K562 (cell line): Measurements from ENCODE around the gene RABL6. TPM values are rescaled to one million over a fixed set of nuclear protein-coding genes. Genes with fewer than 3 reads are reported as not detected.
"Not testable (repeated sequence)": the region's sequence is repeated elsewhere in the genome, so short reads cannot be mapped to it uniquely, and the experiment has no call there.

Experiments
- ATAC-seq: fragments of 200-7000 bp; cut with Tn5 transposase; 3 replicates; pipeline ENCODE4 v1.9.1; 2020; ENCODE audit warnings: moderate library complexity
- BruUV-seq: library from RNA; stranded (reverse); fragments of 400-500 nt; replicated peaks from 2 replicates; lab custom pipeline; 2021; lab: Mats Ljungman, UMichigan
- CTCF ChIA-PET: fragments of 300-600 bp; formaldehyde crosslinking; extraction: SDS; loops from one replicate; lab custom pipeline; 2021; ENCODE audit warnings: low intra/inter-chr PET ratio; lab: Yijun Ruan, JAX
- POLR2A ChIA-PET: fragments of 300-600, 350-650 bp; sonication (Branson Sonifier 250); formaldehyde crosslinking; extraction: SDS; loops from one replicate; lab custom pipeline; 2021; ENCODE audit warnings: antibody characterized with exemption, inconsistent platforms; lab: Yijun Ruan, JAX
- DNase-seq, 4 experiments: peaks; one replicate each; pipeline versions ENCODE4 v3.0.0 to v3.0.0-alpha.2; 2011 to 2018; ENCODE audit warnings: low spot score in 3 of 4, mixed read lengths in 3 of 4; ENCODE audit errors: extremely low read depth in 1 of 4
- FAIRE-seq: peaks from 2 replicates; lab custom pipeline; 2011; peaks lifted over from hg19 to GRCh38; lab: Jason Lieb, UNC
- H2AFZ ChIP-seq: 2 replicates; pipeline ENCODE4 v1.6.0; 2011; ENCODE audit warnings: low read depth, low read length, control low read depth, inconsistent platforms
- H3K27ac ChIP-seq: fragments of 200-600 bp; 3 replicates; pipeline ENCODE4 v1.8.0; 2011; ENCODE audit warnings: low read depth, mild to moderate bottlenecking, control low read depth, inconsistent platforms, low read length, moderate library complexity, mixed read lengths; ENCODE audit errors: extremely low read depth
- H3K27me3 ChIP-seq, 2 experiments: fragments of 300-600 bp in 1 of 2; 2 replicates in 1 of 2; 3 replicates in 1 of 2; pipeline versions ENCODE4 v1.6.0 to v1.8.0; 2011; ENCODE audit warnings: inconsistent platforms in 2 of 2, low read length in 2 of 2, mild to moderate bottlenecking in 1 of 2, mixed read lengths in 1 of 2, moderate library complexity in 1 of 2; ENCODE audit not compliant: control insufficient read depth in 2 of 2, insufficient read depth in 2 of 2
- H3K36me3 ChIP-seq: fragments of 300-600 bp; 3 replicates; pipeline ENCODE4 v1.8.0; 2011; ENCODE audit warnings: mild to moderate bottlenecking, low read length, inconsistent platforms; ENCODE audit not compliant: control insufficient read depth, insufficient read depth
- H3K4me1 ChIP-seq, 2 experiments: fragments of 200-600 bp in 1 of 2; replicated peaks in 1 of 2; 2 replicates in 1 of 2; 3 replicates in 1 of 2; pipeline versions ENCODE4 v1.5.1 to v1.8.0; 2011; ENCODE audit warnings: inconsistent platforms in 2 of 2, low read length in 2 of 2, mild to moderate bottlenecking in 1 of 2, mixed read lengths in 1 of 2, moderate library complexity in 1 of 2; ENCODE audit not compliant: control insufficient read depth in 2 of 2, insufficient read depth in 2 of 2
- H3K4me2 ChIP-seq: 2 replicates; pipeline ENCODE4 v1.6.1; 2011; ENCODE audit warnings: low read length, control low read depth, inconsistent platforms, mixed read lengths; ENCODE audit not compliant: insufficient read depth
- H3K4me3 ChIP-seq: fragments of 200-600 bp; sonication (generic), shearing (Covaris generic); 2 replicates; pipeline ENCODE4 v1.5.1; 2016; ENCODE audit warnings: control low read depth, inconsistent platforms
- H3K79me2 ChIP-seq: fragments of 200-600 bp; 3 replicates; pipeline ENCODE4 v1.8.0; 2011; ENCODE audit warnings: low read length, inconsistent platforms; ENCODE audit not compliant: control insufficient read depth, insufficient read depth
- H3K9ac ChIP-seq, 2 experiments: 2 replicates each; pipeline versions ENCODE4 v1.6.0 to v1.6.1; 2011; ENCODE audit warnings: low read depth in 2 of 2, low read length in 2 of 2, control low read depth in 1 of 2, inconsistent platforms in 1 of 2, mild to moderate bottlenecking in 1 of 2, mixed read lengths in 1 of 2; ENCODE audit not compliant: insufficient read depth in 1 of 2
- H3K9me1 ChIP-seq: one replicate; pipeline ENCODE4 v1.6.0; 2011; ENCODE audit warnings: inconsistent platforms, mild to moderate bottlenecking, low read length, moderate library complexity; ENCODE audit not compliant: control insufficient read depth, insufficient read depth
- H3K9me3 ChIP-seq: replicated peaks from 2 replicates; pipeline ENCODE4 v1.5.1; 2011; ENCODE audit warnings: low read depth, low read length, inconsistent platforms; ENCODE audit not compliant: control insufficient read depth, insufficient read depth
- H4K20me1 ChIP-seq: replicated peaks from 2 replicates; pipeline ENCODE4 v1.6.1; 2011; ENCODE audit warnings: low read length, inconsistent platforms, mixed read lengths; ENCODE audit not compliant: control insufficient read depth, insufficient read depth
- BACH1 ChIP-seq: fragments of 200-800 bp; sonication (Bioruptor generic); IDR thresholded peaks from 2 replicates; pipeline ENCODE4 v1.6.1; 2016; ENCODE audit warnings: missing genetic modification characterization, missing compliant biosample characterization
- CBFA2T2 ChIP-seq: fragments of 450-650 bp; conservative IDR thresholded peaks from 2 replicates; pipeline ENCODE4 v1.6.1; 2017; ENCODE audit warnings: mild to moderate bottlenecking
- CBFA2T3 ChIP-seq: fragments of 450-650 bp; IDR thresholded peaks from 2 replicates; pipeline ENCODE4 v1.6.1; 2017
- ILF3 ChIP-seq: fragments of 450-650 bp; IDR thresholded peaks from 2 replicates; pipeline ENCODE4 v1.6.1; 2018; ENCODE audit warnings: antibody characterized with exemption, mild to moderate bottlenecking, moderate library complexity, borderline replicate concordance
- KAT7 ChIP-seq: sonication (generic); formaldehyde crosslinking; IDR thresholded peaks from 2 replicates; pipeline ENCODE4 v1.8.0; 2022; ENCODE audit warnings: missing genetic modification reagents, mild to moderate bottlenecking, borderline replicate concordance
- MTA3 ChIP-seq: fragments of 450-650 bp; formaldehyde crosslinking; IDR thresholded peaks from 2 replicates; pipeline ENCODE4 v1.6.1; 2017; ENCODE audit warnings: mild to moderate bottlenecking, borderline replicate concordance
- NFIC ChIP-seq: fragments of 450-650 bp; IDR thresholded peaks from 2 replicates; pipeline ENCODE4 v1.6.1; 2017; ENCODE audit warnings: mild to moderate bottlenecking, inconsistent platforms
- SUPT5H ChIP-seq: fragments of 450-650 bp; IDR thresholded peaks from 2 replicates; pipeline ENCODE4 v1.6.1; 2016
- TAF7 ChIP-seq: fragments of 450-650 bp; IDR thresholded peaks from 2 replicates; pipeline ENCODE4 v1.6.1; 2016; ENCODE audit warnings: missing genetic modification characterization, missing compliant biosample characterization
- TBL1XR1 ChIP-seq, 2 experiments: IDR thresholded peaks; 2 replicates each; pipeline ENCODE4 v1.6.1; 2012; ENCODE audit warnings: improper control_type of control experiment in 2 of 2, low read length in 2 of 2, mild to moderate bottlenecking in 1 of 2
- TCF3 ChIP-seq: sonication (generic); formaldehyde crosslinking; IDR thresholded peaks from 2 replicates; pipeline ENCODE4 v1.4.0; 2020; ENCODE audit warnings: mild to moderate bottlenecking, missing genetic modification reagents
- TEAD1 ChIP-seq, 2 experiments: fragments of 450-650 bp in 1 of 2; sonication (generic) in 1 of 2; formaldehyde crosslinking; IDR thresholded peaks; 2 replicates each; pipeline versions ENCODE4 v1.4.0 to v1.8.0; 2020 to 2022; ENCODE audit warnings: mild to moderate bottlenecking in 2 of 2, missing genetic modification reagents in 1 of 2
- TEAD4 ChIP-seq, 2 experiments: sonication (generic) in 1 of 2; formaldehyde crosslinking in 1 of 2; IDR thresholded peaks; 2 replicates each; pipeline versions ENCODE4 v1.6.1 to v1.8.0; 2012 to 2022; ENCODE audit warnings: borderline replicate concordance in 1 of 2, inconsistent platforms in 1 of 2, low read length in 1 of 2, mild to moderate bottlenecking in 1 of 2, missing genetic modification reagents in 1 of 2
- THRAP3 ChIP-seq: fragments of 450-650 bp; IDR thresholded peaks from 2 replicates; pipeline ENCODE4 v1.6.1; 2016; ENCODE audit warnings: mild to moderate bottlenecking, inconsistent platforms, borderline replicate concordance
- ZEB2 ChIP-seq: fragments of 450-650 bp; IDR thresholded peaks from 2 replicates; pipeline ENCODE4 v1.6.1; 2016
- ZNF583 ChIP-seq: fragments of 250-450 bp; sonication (Bioruptor Pico); IDR thresholded peaks from 2 replicates; pipeline ENCODE4 v1.4.0; 2020
- WGBS: fragments of 100-300 bp; shearing (Covaris generic); methylation state at CpG from one replicate; pipeline ENCODE4 v1.1.6; 2016; ENCODE audit warnings: low coverage, mixed read lengths; ENCODE audit not compliant: insufficient coverage; ENCODE audit errors: missing lambda C conversion rate; 5-methylcytosine and 5-hydroxymethylcytosine counted together
- in situ Hi-C: fragments of 300-500 bp; cut with MboI; formaldehyde crosslinking; loops from 4 replicates; pipeline ENCODE4 v1.15.0; 2018; ENCODE audit warnings: inconsistent platforms, mixed read lengths
- intact Hi-C: fragments of 100-400 bp; cut with micrococcal nuclease; formaldehyde crosslinking; loops from 2 replicates; pipeline ENCODE4 v1.14.2; 2022
- polyA plus RNA-seq, 8 experiments: library from polyadenylated mRNA; depleted of rRNA in 4 of 8; stranded (reverse) in 5 of 8; unstranded in 3 of 8; fragments of >200 nt; fragmentation: Nextera tagmentation in 2 of 8; fragmentation: Illumina TruSeq in 1 of 8; extraction: Ambion mirVana in 2 of 8; extraction: Trizol in 1 of 8; gene quantifications; 2 replicates each; pipeline versions ENCODE4 v1.2.1 to v1.2.3, GENCODE V29; 2011 to 2014; ENCODE audit warnings: inconsistent platforms in 1 of 8, missing spikeins in 1 of 8
- total RNA-seq, 7 experiments: library from RNA; depleted of rRNA in 6 of 7; stranded (reverse); fragments of >200 nt in 6 of 7; fragmentation: Illumina TruSeq in 2 of 7; extraction: Trizol in 2 of 7; gene quantifications; 2 replicates each; pipeline versions ENCODE4 v1.2.1 to v1.2.3, GENCODE V29; 2011 to 2021; ENCODE audit warnings: low replicate concordance in 1 of 7
- TF ChIP-seq, protein P1 (sequence below): fragments of 450-650 bp; IDR thresholded peaks from 2 replicates; pipeline ENCODE4 v1.6.1; 2018; ENCODE audit not compliant: partially characterized antibody

The RABL6 gene
- total and polyA plus RNA-seq, 9 of the 15 experiments (the other 6 are each of a cell fraction or from before 2014, with no cell fraction given), result 5.6 to 181 (median 84.5) TPM

DNA sequence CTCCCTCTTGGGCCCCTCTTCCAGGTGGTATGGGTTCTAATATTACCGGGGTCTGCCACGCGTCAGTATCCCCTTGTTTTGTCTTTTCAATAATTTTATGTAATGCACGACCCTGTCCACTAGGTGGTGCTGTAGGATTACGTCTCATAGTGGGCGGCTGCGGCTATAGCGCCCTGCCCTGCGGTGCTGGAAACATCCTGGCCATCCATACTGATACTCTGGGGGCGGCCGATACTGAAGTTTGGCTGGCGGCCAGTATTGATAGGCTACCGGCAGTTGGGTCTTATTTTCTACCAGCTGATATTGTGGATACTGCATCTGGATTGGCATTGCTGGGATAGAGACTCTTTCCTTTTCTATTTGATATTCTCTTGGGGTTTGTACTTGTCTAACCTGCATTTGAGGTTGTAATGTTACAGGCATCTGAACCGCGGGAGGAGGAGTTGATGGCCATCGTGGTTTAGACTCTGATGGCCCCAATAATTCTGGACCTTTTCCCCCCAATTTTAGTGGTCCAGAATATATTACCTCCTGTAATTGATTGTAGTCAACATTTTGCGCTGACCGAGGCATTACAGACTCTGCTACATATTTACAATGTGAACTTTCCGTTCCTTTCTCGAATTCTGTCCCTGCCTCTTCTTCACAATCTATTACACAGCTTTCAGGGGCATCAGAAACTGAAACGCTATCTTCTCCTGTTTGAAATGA lies 19.9 kb upstream of the RABL6 start (continued):
- TF ChIP-seq TEAD4 (IDR thresholded peaks at IDR 0.05; ENCODE audit: low read length), result no peak
- TF ChIP-seq TEAD4 (CRISPR knock-in tag; IDR thresholded peaks at IDR 0.05; ENCODE audit: borderline replicate concordance), result no peak
- TF ChIP-seq BACH1 (tag), result no peak
- TF ChIP-seq MTA3, result no peak
- TF ChIP-seq ZEB2, result peak; percentile 44; the same call in 1 of the 2 replicates
- TF ChIP-seq ZNF583 (CRISPR knock-in tag), result no peak
- no peak for TF ChIP-seq THRAP3
- no peak for TF ChIP-seq ILF3
- peak; percentile 68 for TF ChIP-seq KAT7 (CRISPR knock-in tag)

GRCh38 chr9:136788644-136789522 lies 18.9 kb upstream of the RABL6 start:
- BruUV-seq, H3K27me3 ChIP-seq, ATAC-seq, H4K20me1 ChIP-seq, H3K9me1 ChIP-seq, H3K9me3 ChIP-seq, CTCF ChIA-PET: not testable (repeated sequence)
- Histone ChIP-seq H3K36me3 (peaks cover 18% of the 10 kb centered on the region; the same call in 1 of the 3 replicates), H2AFZ (peak overlapping the region; percentile 87), H3K4me2 (peak overlapping the region; percentile 81), H3K4me3 (peak overlapping the region; percentile 21), H3K27ac (peak overlapping the region; percentile 93), H3K79me2 (peaks cover 19% of the 10 kb centered on the region), H3K9ac (peak overlapping the region; percentile 72 to 74; a peak in 3 of 4 replicates), H3K4me1 (peaks cover 54 to 55% of the 10 kb centered on the region in 2 experiments)
- in situ Hi-C loops, result loop anchor here (25.0 kb wide), 1 partner anchor 448 kb away; the partner anchor contains the start of genes CYSRT1, RNF224, SLC34A3 and TUBB4B
- under 1% methylated on average over 26 of the region's 27 CpGs for WGBS
- intact Hi-C loops, result loop anchor here (5.0 to 10.0 kb wide), 2 partner anchors 158 to 456 kb away; partner anchors contain the start of genes C8G and TUBB4B
- POLR2A ChIA-PET, result interaction anchor here (0.7 to 0.8 kb wide), 4 partner anchors 11 to 217 kb away, joined by 3 to 6 read pairs (median 4); no protein-coding TSS in a partner anchor
- peak in 1 of 4 experiments; percentile 82 for DNase-seq
- FAIRE-seq, result peak; percentile 32
- TF ChIP-seq TCF3 (CRISPR knock-in tag) (peak; percentile 82), TAF7 (tag) (peak; percentile 69), NFIC (peak; percentile 67), TEAD1 (CRISPR knock-in tag; IDR thresholded peaks at IDR 0.05) (peak; percentile 45 to 67; a peak in 2 of 4 replicates), CBFA2T2 (peak; percentile 87), CBFA2T3 (peak; percentile 90), SUPT5H (0 out of 2 replicates have a peak, but pooled peaks have one; percentile 13), TBL1XR1 (IDR thresholded peaks at IDR 0.05; ENCODE audit: low read length in 2 of 2) (0 out of 4 replicates have a peak, but pooled peaks of 1 of the 2 experiments have one; percentile 12)
- TF ChIP-seq, protein P1, sequence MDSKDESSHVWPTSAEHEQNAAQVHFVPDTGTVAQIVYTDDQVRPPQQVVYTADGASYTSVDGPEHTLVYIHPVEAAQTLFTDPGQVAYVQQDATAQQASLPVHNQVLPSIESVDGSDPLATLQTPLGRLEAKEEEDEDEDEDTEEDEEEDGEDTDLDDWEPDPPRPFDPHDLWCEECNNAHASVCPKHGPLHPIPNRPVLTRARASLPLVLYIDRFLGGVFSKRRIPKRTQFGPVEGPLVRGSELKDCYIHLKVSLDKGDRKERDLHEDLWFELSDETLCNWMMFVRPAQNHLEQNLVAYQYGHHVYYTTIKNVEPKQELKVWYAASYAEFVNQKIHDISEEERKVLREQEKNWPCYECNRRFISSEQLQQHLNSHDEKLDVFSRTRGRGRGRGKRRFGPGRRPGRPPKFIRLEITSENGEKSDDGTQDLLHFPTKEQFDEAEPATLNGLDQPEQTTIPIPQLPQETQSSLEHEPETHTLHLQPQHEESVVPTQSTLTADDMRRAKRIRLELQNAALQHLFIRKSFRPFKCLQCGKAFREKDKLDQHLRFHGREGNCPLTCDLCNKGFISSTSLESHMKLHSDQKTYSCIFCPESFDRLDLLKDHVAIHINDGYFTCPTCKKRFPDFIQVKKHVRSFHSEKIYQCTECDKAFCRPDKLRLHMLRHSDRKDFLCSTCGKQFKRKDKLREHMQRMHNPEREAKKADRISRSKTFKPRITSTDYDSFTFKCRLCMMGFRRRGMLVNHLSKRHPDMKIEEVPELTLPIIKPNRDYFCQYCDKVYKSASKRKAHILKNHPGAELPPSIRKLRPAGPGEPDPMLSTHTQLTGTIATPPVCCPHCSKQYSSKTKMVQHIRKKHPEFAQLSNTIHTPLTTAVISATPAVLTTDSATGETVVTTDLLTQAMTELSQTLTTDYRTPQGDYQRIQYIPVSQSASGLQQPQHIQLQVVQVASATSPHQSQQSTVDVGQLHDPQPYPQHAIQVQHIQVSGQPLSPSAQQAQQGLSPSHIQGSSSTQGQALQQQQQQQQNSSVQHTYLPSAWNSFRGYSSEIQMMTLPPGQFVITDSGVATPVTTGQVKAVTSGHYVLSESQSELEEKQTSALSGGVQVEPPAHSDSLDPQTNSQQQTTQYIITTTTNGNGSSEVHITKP, result peak; percentile 14
